Mesenchymal stem cell (in vitro differentiated cells and primary cell): ENCODE measurements around the gene NOC3L.
"Not testable (repeated sequence)": the region's sequence is repeated elsewhere in the genome, so short reads cannot be mapped to it uniquely, and the experiment has no call there.

Experiments used
- DNase-seq: peaks from one replicate; pipeline ENCODE4 v3.0.0-alpha.2; 2013
- H2AFZ ChIP-seq: one replicate; pipeline ENCODE4 v1.6.1; 2013; ENCODE audit warnings: low read depth, mild to moderate bottlenecking, control low read depth, inconsistent platforms, low read length, moderate library complexity
- H2AK5ac ChIP-seq: 2 replicates; pipeline ENCODE4 v1.6.1; 2013; ENCODE audit warnings: low read length, moderate library complexity, mild to moderate bottlenecking, inconsistent platforms; ENCODE audit not compliant: severe bottlenecking
- H2BK120ac ChIP-seq: one replicate; pipeline ENCODE4 v1.6.1; 2013; ENCODE audit warnings: low read depth, mild to moderate bottlenecking, inconsistent platforms, low read length, moderate library complexity
- H2BK12ac ChIP-seq, 2 experiments: one replicate each; pipeline ENCODE4 v1.6.1; 2013; ENCODE audit warnings: inconsistent platforms in 2 of 2, low read length in 2 of 2, mild to moderate bottlenecking in 2 of 2, moderate library complexity in 2 of 2, control low read depth in 1 of 2
- H2BK15ac ChIP-seq: one replicate; pipeline ENCODE4 v1.6.1; 2013; ENCODE audit warnings: mild to moderate bottlenecking, low read depth, inconsistent platforms; ENCODE audit not compliant: poor library complexity, severe bottlenecking
- H2BK5ac ChIP-seq: 2 replicates; pipeline ENCODE4 v1.6.1; 2013; ENCODE audit warnings: low read depth, mild to moderate bottlenecking, low read length, control low read depth, inconsistent platforms; ENCODE audit not compliant: poor library complexity, severe bottlenecking
- H3K14ac ChIP-seq, 2 experiments: one replicate each; pipeline ENCODE4 v1.6.1; 2013; ENCODE audit warnings: inconsistent platforms in 2 of 2, low read length in 2 of 2, control low read depth in 1 of 2, mild to moderate bottlenecking in 1 of 2, moderate library complexity in 1 of 2
- H3K18ac ChIP-seq, 2 experiments: one replicate each; pipeline ENCODE4 v1.6.1; 2013; ENCODE audit warnings: inconsistent platforms in 2 of 2, low read length in 2 of 2, control low read depth in 1 of 2, low read depth in 1 of 2, mild to moderate bottlenecking in 1 of 2
- H3K23ac ChIP-seq, 2 experiments: one replicate each; pipeline ENCODE4 v1.6.1; 2013; ENCODE audit warnings: inconsistent platforms in 2 of 2, low read length in 2 of 2, mild to moderate bottlenecking in 2 of 2, moderate library complexity in 2 of 2, control low read depth in 1 of 2
- H3K27ac ChIP-seq: 2 replicates; pipeline ENCODE4 v1.5.1; 2013; ENCODE audit warnings: mild to moderate bottlenecking, moderate library complexity, low read length, control low read depth, inconsistent platforms; ENCODE audit not compliant: poor library complexity, severe bottlenecking
- H3K27me3 ChIP-seq, 2 experiments: 2 replicates each; pipeline versions ENCODE4 v1.6.1 to v1.7.0; 2013; ENCODE audit warnings: low read length in 2 of 2, mild to moderate bottlenecking in 2 of 2, moderate library complexity in 2 of 2, control low read depth in 1 of 2, inconsistent platforms in 1 of 2; ENCODE audit not compliant: control insufficient read depth in 1 of 2, insufficient read depth in 1 of 2
- H3K36me3 ChIP-seq, 2 experiments: 2 replicates each; pipeline versions ENCODE4 v1.6.1 to v1.7.0; 2013; ENCODE audit warnings: low read length in 2 of 2, control low read depth in 1 of 2, inconsistent platforms in 1 of 2, low read depth in 1 of 2, mild to moderate bottlenecking in 1 of 2; ENCODE audit not compliant: insufficient read depth in 2 of 2, control insufficient read depth in 1 of 2
- H3K4ac ChIP-seq, 2 experiments: one replicate each; pipeline ENCODE4 v1.6.1; 2013; ENCODE audit warnings: inconsistent platforms in 2 of 2, low read length in 2 of 2, mild to moderate bottlenecking in 2 of 2, moderate library complexity in 2 of 2, control low read depth in 1 of 2, low read depth in 1 of 2
- H3K4me1 ChIP-seq: 2 replicates; pipeline ENCODE4 v1.6.1; 2013; ENCODE audit warnings: low read depth, low read length, control low read depth; ENCODE audit not compliant: control insufficient read depth, insufficient read depth
- H3K4me2 ChIP-seq: 2 replicates; pipeline ENCODE4 v1.6.1; 2013; ENCODE audit warnings: low read length, mild to moderate bottlenecking, inconsistent platforms; ENCODE audit not compliant: poor library complexity, severe bottlenecking
- H3K4me3 ChIP-seq, 2 experiments: 2 replicates each; pipeline versions ENCODE4 v1.5.1 to v1.7.0; 2013; ENCODE audit warnings: low read length in 2 of 2, mild to moderate bottlenecking in 2 of 2, control low read depth in 1 of 2, low read depth in 1 of 2; ENCODE audit not compliant: insufficient read depth in 1 of 2
- H3K79me1 ChIP-seq: replicated peaks from 2 replicates; pipeline ENCODE4 v1.6.1; 2013; ENCODE audit warnings: mild to moderate bottlenecking, control low read depth, low read length, inconsistent platforms; ENCODE audit not compliant: poor library complexity, severe bottlenecking
- H3K9ac ChIP-seq: 2 replicates; pipeline ENCODE4 v1.7.0; 2013; ENCODE audit warnings: mild to moderate bottlenecking, low read length, moderate library complexity
- H3K9me3 ChIP-seq: 2 replicates; pipeline ENCODE4 v1.7.0; 2013; ENCODE audit warnings: mild to moderate bottlenecking, low read length; ENCODE audit not compliant: control insufficient read depth
- H4K8ac ChIP-seq: one replicate; pipeline ENCODE4 v1.6.1; 2013; ENCODE audit warnings: inconsistent platforms, mild to moderate bottlenecking, low read length, moderate library complexity
- H4K91ac ChIP-seq: one replicate; pipeline ENCODE4 v1.6.1; 2013; ENCODE audit warnings: mild to moderate bottlenecking, low read length, inconsistent platforms
- WGBS: methylation state at CpG from one replicate; pipeline ENCODE4 v1.1.7; 2013; ENCODE audit warnings: mixed read lengths; 5-methylcytosine and 5-hydroxymethylcytosine counted together

Gene NOC3L

GRCh38 chr10:94402204-94402842 is 39.6 kb upstream of the NOC3L start, which contains the start of gene TBC1D12:
TBC1D12 (plus strand) TSS chr10:94402541; CDS start chr10:94402614, 73 bp downstream.
- peak within 1 kb of the TSS; percentile 94 for H2AFZ ChIP-seq
- H4K8ac ChIP-seq = peak within 1 kb of the TSS; percentile 93
- peak within 1 kb of the TSS in 1 of 2 experiments; percentile 49 for H2BK12ac ChIP-seq
- peak within 1 kb of the TSS; percentile 44 to 89 for H3K18ac ChIP-seq
- peak; percentile 96 for DNase-seq
- peak within 1 kb of the TSS; percentile 86 for H3K4me2 ChIP-seq
- no peaks in the 10 kb centered on the region for H3K36me3 ChIP-seq
- 0% methylated on average over 39 of the region's 56 CpGs for WGBS
- H3K4me1 ChIP-seq = peaks cover 2% of the 10 kb centered on the region
- peak within 1 kb of the TSS; percentile 83 to 90 for H3K23ac ChIP-seq
- no peak within 1 kb of the TSS for H2AK5ac ChIP-seq
- peak within 1 kb of the TSS; percentile 93 for H3K27ac ChIP-seq
- peak within 1 kb of the TSS; percentile 2 to 35 for H3K14ac ChIP-seq
- H3K4me3 ChIP-seq = peak within 1 kb of the TSS; percentile 94 to 95
- peak within 1 kb of the TSS; percentile 19 for H2BK120ac ChIP-seq
- H4K91ac ChIP-seq = peak within 1 kb of the TSS; percentile 82
- no peaks in the 10 kb centered on the region for H3K79me1 ChIP-seq
- H3K9ac ChIP-seq = peak within 1 kb of the TSS; percentile 87
- no peaks in the 10 kb centered on the region for H3K9me3 ChIP-seq
- no peaks in the 10 kb centered on the region for H3K27me3 ChIP-seq
- H2BK15ac ChIP-seq = peak within 1 kb of the TSS; percentile 97
- H3K4ac ChIP-seq = peak within 1 kb of the TSS; percentile 9 to 67
- H2BK5ac ChIP-seq = peak within 1 kb of the TSS; percentile 84

GRCh38 chr10:94398762-94399161 is 36.0 kb upstream of the NOC3L start:
- no peak for DNase-seq
- WGBS = 94% methylated on average over 6 of the region's 6 CpGs

GRCh38 chr10:94397549-94398370 is 35.0 kb upstream of the NOC3L start:
- no peaks in the 10 kb centered on the region for H3K9me3 ChIP-seq
- no peak overlapping the region for H4K8ac ChIP-seq
- H2BK15ac ChIP-seq = no peak overlapping the region
- no peak overlapping the region for H2BK12ac ChIP-seq
- DNase-seq = peak; percentile 22
- no peak overlapping the region for H4K91ac ChIP-seq
- 64% methylated on average over 6 of the region's 12 CpGs for WGBS
- no peak overlapping the region for H2BK120ac ChIP-seq
- H3K9ac ChIP-seq = no peak overlapping the region
- no peak overlapping the region for H3K18ac ChIP-seq
- H3K79me1 ChIP-seq = no peaks in the 10 kb centered on the region
- H3K4me3 ChIP-seq = no peak overlapping the region
- no peak overlapping the region for H2BK5ac ChIP-seq
- no peaks in the 10 kb centered on the region for H3K36me3 ChIP-seq
- H3K14ac ChIP-seq = no peak overlapping the region
- no peak overlapping the region for H3K4ac ChIP-seq
- H2AFZ ChIP-seq = no peak overlapping the region
- no peak overlapping the region for H3K4me2 ChIP-seq
- no peaks in the 10 kb centered on the region for H3K27me3 ChIP-seq
- no peak overlapping the region for H3K23ac ChIP-seq
- H2AK5ac ChIP-seq = no peak overlapping the region
- peak overlapping the region; percentile 85 for H3K27ac ChIP-seq
- peaks cover 8% of the 10 kb centered on the region for H3K4me1 ChIP-seq

More at GRCh38 chr10:94398762-94399161, 36.0 kb upstream of the NOC3L start:
- Histone ChIP-seq H3K4me2 (no peak overlapping the region), H3K4ac (no peak overlapping the region), H2AFZ (no peak overlapping the region), H3K23ac (no peak overlapping the region), H2BK120ac (no peak overlapping the region), H3K27ac (peak overlapping the region; percentile 45), H4K8ac (no peak overlapping the region), H3K9ac (no peak overlapping the region), H4K91ac (no peak overlapping the region), H3K4me1 (peaks cover 8% of the 10 kb centered on the region), H3K14ac (no peak overlapping the region), H2AK5ac (no peak overlapping the region), H2BK5ac (no peak overlapping the region), H3K9me3 (no peaks in the 10 kb centered on the region), H3K36me3 (no peaks in the 10 kb centered on the region), H3K27me3 (no peaks in the 10 kb centered on the region), H3K18ac (no peak overlapping the region), H3K4me3 (no peak overlapping the region), H3K79me1 (no peaks in the 10 kb centered on the region), H2BK12ac (no peak overlapping the region), H2BK15ac (no peak overlapping the region)

- not testable (repeated sequence) for H3K23ac ChIP-seq, H3K4me3 ChIP-seq, H3K36me3 ChIP-seq, H2AK5ac ChIP-seq, H3K4me1 ChIP-seq, H4K91ac ChIP-seq, H3K4me2 ChIP-seq, DNase-seq, H4K8ac ChIP-seq, H3K18ac ChIP-seq, H2BK15ac ChIP-seq, H3K4ac ChIP-seq, H2BK120ac ChIP-seq, H3K9ac ChIP-seq, H2AFZ ChIP-seq, H3K14ac ChIP-seq, H3K27me3 ChIP-seq, H3K9me3 ChIP-seq, H2BK5ac ChIP-seq, H3K27ac ChIP-seq, H3K79me1 ChIP-seq, H2BK12ac ChIP-seq
- WGBS = 84% methylated on average over 8 of the region's 9 CpGs
Observed at GRCh38 chr10:94392117-94392516, 29.4 kb upstream of the NOC3L start.
